Naive thymus-derived CD8-positive, alpha-beta T cell (primary cell): ENCODE results near the gene CMIP. TPM values are rescaled to one million over a fixed set of nuclear protein-coding genes. Genes with fewer than 3 reads are reported as not detected.
A peak's percentile ranks its signal among the peaks of the same experiment; 100 is the strongest.

Experiments
- ATAC-seq, 2 donors: fragments of 150-1000 bp; cut with Tn5 transposase in 1 of 2; sonication (Bioruptor Pico), chemical (Tn5 transposase) in 1 of 2; 1 replicate in 1 of 2; 2 replicates in 1 of 2; pipeline ENCODE4 v1.10.0; 2021; ENCODE audit warnings: mild to moderate bottlenecking in 2 of 2, moderate library complexity in 2 of 2
- POLR2A ChIA-PET: fragments of 350-600 bp; sonication (Branson Sonifier 250); formaldehyde crosslinking; loops from one replicate; lab custom pipeline; 2021; ENCODE audit warnings: antibody characterized with exemption; lab: Charles Lee
- DNase-seq, 10 donors: peaks; one replicate each; pipeline versions ENCODE4 v3.0.0 to v3.0.0-alpha.2; 2020 to 2022
- H3K27ac Mint-ChIP-seq, 10 donors: one replicate each; pipeline ENCODE4 v1.8.0; 2020 to 2022; ENCODE audit warnings: mild to moderate bottlenecking in 10 of 10, mixed read lengths in 10 of 10, moderate library complexity in 4 of 10, inconsistent platforms in 1 of 10
- H3K27me3 Mint-ChIP-seq, 5 donors: one replicate each; pipeline ENCODE4 v1.8.0; 2021 to 2022; ENCODE audit warnings: mixed read lengths in 5 of 5
- H3K36me3 Mint-ChIP-seq, 3 donors: one replicate each; pipeline ENCODE4 v1.8.0; 2020 to 2022; ENCODE audit warnings: mixed read lengths in 3 of 3, mild to moderate bottlenecking in 2 of 3, inconsistent platforms in 1 of 3
- H3K4me1 Mint-ChIP-seq, 4 donors: one replicate each; pipeline ENCODE4 v1.8.0; 2021 to 2022; ENCODE audit warnings: mixed read lengths in 4 of 4
- H3K4me3 Mint-ChIP-seq, 10 donors: one replicate each; pipeline ENCODE4 v1.8.0; 2020 to 2022; ENCODE audit warnings: mild to moderate bottlenecking in 10 of 10, mixed read lengths in 10 of 10, moderate library complexity in 6 of 10, inconsistent platforms in 1 of 10
- H3K9me3 Mint-ChIP-seq, 9 donors: one replicate each; pipeline ENCODE4 v1.8.0; 2020 to 2022; ENCODE audit warnings: mixed read lengths in 9 of 9, mild to moderate bottlenecking in 3 of 9, inconsistent platforms in 1 of 9, moderate library complexity in 1 of 9
- polyA plus RNA-seq, 3 donors: library from polyadenylated mRNA; unstranded; fragments of 300-500 nt; fragmentation: Illumina TruSeq; gene quantifications; one replicate each; pipeline ENCODE4 v1.2.3, GENCODE V29; 2021
- total RNA-seq, 8 experiments: library from RNA in 2 of 8; stranded (reverse) in 2 of 8; gene quantifications; one replicate each; pipeline ENCODE4 v1.2.3 and lab custom pipeline; 2021 to 2026

The CMIP gene
- total and polyA plus RNA-seq, 5 experiments from 2014 or later, result 0.31 to 41.5 (median 1.3) TPM

GRCh38 chr16:81514041-81514559, 69.5 kb downstream of the CMIP start:
- H3K27me3 Mint-ChIP-seq, result no peaks in the 10 kb centered on the region
- peak overlapping the region in 7 of 10 donors; percentile 51 to 87 (median 61) for H3K27ac Mint-ChIP-seq
- no peak for ATAC-seq
- H3K4me3 Mint-ChIP-seq, result peak overlapping the region in 1 of 10 donors; percentile 43
- no peaks in the 10 kb centered on the region for H3K9me3 Mint-ChIP-seq
- H3K4me1 Mint-ChIP-seq, result peaks cover 11 to 31% (median 15%) of the 10 kb centered on the region in 4 donors
- peaks cover 0 to 6% (median 4%) of the 10 kb centered on the region in 3 donors for H3K36me3 Mint-ChIP-seq
- no peak for DNase-seq
- POLR2A ChIA-PET, result interaction anchor here (1.0 kb wide), 1 partner anchor 34 kb away, joined by 3 read pairs; no protein-coding TSS in a partner anchor

- Mint-ChIP-seq H3K36me3 (peaks cover 0 to 6% (median 4%) of the 10 kb centered on the region in 3 donors), H3K27me3 (no peaks in the 10 kb centered on the region), H3K9me3 (no peaks in the 10 kb centered on the region), H3K4me1 (peaks cover 8 to 38% (median 18%) of the 10 kb centered on the region in 4 donors), H3K27ac (peak overlapping the region in 5 of 10 donors; percentile 34 to 83 (median 46)), H3K4me3 (no peak overlapping the region)
- peak in 1 of 10 donors; percentile 38 for DNase-seq
- POLR2A ChIA-PET, result no interaction called here
- no peak for ATAC-seq
Measured at GRCh38 chr16:81514568-81515258, 70.1 kb downstream of the CMIP start.

GRCh38 chr16:81515281-81515680, 70.7 kb downstream of the CMIP start:
- peak overlapping the region in 4 of 10 donors; percentile 15 to 60 (median 40) for H3K27ac Mint-ChIP-seq
- DNase-seq (no peak), ATAC-seq (no peak)
- POLR2A ChIA-PET, result interaction anchor here (1.5 kb wide), 1 partner anchor 9 kb away, joined by 3 read pairs; no protein-coding TSS in a partner anchor
- H3K4me3 Mint-ChIP-seq, result no peak overlapping the region
- H3K4me1 Mint-ChIP-seq, result peaks cover 10 to 43% (median 23%) of the 10 kb centered on the region in 4 donors
- no peaks in the 10 kb centered on the region for H3K9me3 Mint-ChIP-seq
- H3K27me3 Mint-ChIP-seq, result no peaks in the 10 kb centered on the region
- H3K36me3 Mint-ChIP-seq, result peaks cover 0 to 6% (median 4%) of the 10 kb centered on the region in 3 donors

- POLR2A ChIA-PET, result interaction anchor here (1.5 kb wide), 1 partner anchor 9 kb away, joined by 3 read pairs; no protein-coding TSS in a partner anchor
- no peaks in the 10 kb centered on the region for H3K27me3 Mint-ChIP-seq
- H3K9me3 Mint-ChIP-seq, result no peaks in the 10 kb centered on the region
- ATAC-seq (no peak), DNase-seq (peak in 1 of 10 donors; percentile 54)
- no peak overlapping the region for H3K4me3 Mint-ChIP-seq
- H3K36me3 Mint-ChIP-seq, result peaks cover 0 to 6% (median 4%) of the 10 kb centered on the region in 3 donors
- H3K27ac Mint-ChIP-seq, result peak overlapping the region in 5 of 10 donors; percentile 23 to 91 (median 60)
- H3K4me1 Mint-ChIP-seq, result peaks cover 13 to 48% (median 27%) of the 10 kb centered on the region in 4 donors
Measured at GRCh38 chr16:81515721-81516120, 71.1 kb downstream of the CMIP start.

GRCh38 chr16:81516478-81517149, 72.0 kb downstream of the CMIP start:
- DNase-seq, result no peak
- Mint-ChIP-seq H3K27ac (peak overlapping the region in 5 of 10 donors; percentile 23 to 91 (median 60)), H3K4me3 (no peak overlapping the region), H3K36me3 (peaks cover 0 to 6% (median 4%) of the 10 kb centered on the region in 3 donors), H3K9me3 (no peaks in the 10 kb centered on the region), H3K27me3 (no peaks in the 10 kb centered on the region), H3K4me1 (peaks cover 17 to 57% (median 36%) of the 10 kb centered on the region in 4 donors)
- POLR2A ChIA-PET, result interaction anchor here (1.5 kb wide), 1 partner anchor 10 kb away, joined by 3 read pairs; no protein-coding TSS in a partner anchor
- ATAC-seq, result no peak

- peak overlapping the region in 3 of 10 donors; percentile 55 to 79 (median 60) for H3K27ac Mint-ChIP-seq
- no peaks in the 10 kb centered on the region for H3K9me3 Mint-ChIP-seq
- ATAC-seq (no peak), DNase-seq (no peak)
- no peaks in the 10 kb centered on the region for H3K27me3 Mint-ChIP-seq
- H3K4me3 Mint-ChIP-seq, result no peak overlapping the region
- peaks cover 0 to 6% (median 4%) of the 10 kb centered on the region in 3 donors for H3K36me3 Mint-ChIP-seq
- H3K4me1 Mint-ChIP-seq, result peaks cover 18 to 61% (median 40%) of the 10 kb centered on the region in 4 donors
- POLR2A ChIA-PET, result no interaction called here
Measured at GRCh38 chr16:81517150-81517499, 72.5 kb downstream of the CMIP start.

GRCh38 chr16:81517629-81518438, 73.2 kb downstream of the CMIP start:
- H3K4me1 Mint-ChIP-seq, result peaks cover 18 to 65% (median 41%) of the 10 kb centered on the region in 4 donors

GRCh38 chr16:81518439-81518757, 73.8 kb downstream of the CMIP start:
- H3K9me3 Mint-ChIP-seq, result no peaks in the 10 kb centered on the region
- POLR2A ChIA-PET, result no interaction called here
- peak overlapping the region in 1 of 10 donors; percentile 44 for H3K27ac Mint-ChIP-seq
- DNase-seq (no peak), ATAC-seq (no peak)
- no peaks in the 10 kb centered on the region for H3K27me3 Mint-ChIP-seq
- H3K36me3 Mint-ChIP-seq, result peaks cover 0 to 10% (median 4%) of the 10 kb centered on the region in 3 donors
- peaks cover 16 to 65% (median 41%) of the 10 kb centered on the region in 4 donors for H3K4me1 Mint-ChIP-seq
- no peak overlapping the region for H3K4me3 Mint-ChIP-seq

More at GRCh38 chr16:81517629-81518438, 73.2 kb downstream of the CMIP start:
- peaks cover 0 to 6% (median 4%) of the 10 kb centered on the region in 3 donors for H3K36me3 Mint-ChIP-seq
- POLR2A ChIA-PET, result no interaction called here
- peak overlapping the region in 1 of 10 donors; percentile 74 for H3K27ac Mint-ChIP-seq
- no peak for DNase-seq
- no peaks in the 10 kb centered on the region for H3K9me3 Mint-ChIP-seq
- H3K27me3 Mint-ChIP-seq, result no peaks in the 10 kb centered on the region
- no peak overlapping the region for H3K4me3 Mint-ChIP-seq
- no peak for ATAC-seq

GRCh38 chr16:81519301-81520150, 74.9 kb downstream of the CMIP start:
- Mint-ChIP-seq H3K27ac (peak overlapping the region in 9 of 10 donors; percentile 59 to 97 (median 93)), H3K36me3 (peaks cover 0 to 10% (median 4%) of the 10 kb centered on the region in 3 donors), H3K4me1 (peaks cover 13 to 62% (median 35%) of the 10 kb centered on the region in 4 donors), H3K4me3 (peak overlapping the region in 1 of 10 donors; percentile 42), H3K27me3 (no peaks in the 10 kb centered on the region), H3K9me3 (no peaks in the 10 kb centered on the region)
- POLR2A ChIA-PET, result no interaction called here
- DNase-seq, result no peak
- ATAC-seq, result no peak

- POLR2A ChIA-PET, result no interaction called here
- no peaks in the 10 kb centered on the region for H3K27me3 Mint-ChIP-seq
- peak overlapping the region; percentile 19 to 97 (median 92) for H3K27ac Mint-ChIP-seq
- H3K36me3 Mint-ChIP-seq, result peaks cover 0 to 10% (median 4%) of the 10 kb centered on the region in 3 donors
- H3K4me1 Mint-ChIP-seq, result peaks cover 13 to 61% (median 35%) of the 10 kb centered on the region in 4 donors
- ATAC-seq (no peak), DNase-seq (no peak)
- H3K9me3 Mint-ChIP-seq, result no peaks in the 10 kb centered on the region
- peak overlapping the region in 1 of 10 donors; percentile 82 for H3K4me3 Mint-ChIP-seq
Measured at GRCh38 chr16:81520151-81520470, 75.5 kb downstream of the CMIP start.

- Mint-ChIP-seq H3K9me3 (no peaks in the 10 kb centered on the region), H3K4me3 (peak overlapping the region in 4 of 10 donors; percentile 26 to 82 (median 37)), H3K4me1 (peaks cover 13 to 62% (median 36%) of the 10 kb centered on the region in 4 donors), H3K27me3 (no peaks in the 10 kb centered on the region), H3K36me3 (peaks cover 0 to 10% (median 4%) of the 10 kb centered on the region in 3 donors), H3K27ac (peak overlapping the region; percentile 64 to 97 (median 94))
- POLR2A ChIA-PET, result no interaction called here
- DNase-seq (peak in 1 of 10 donors; percentile 10), ATAC-seq (peak in 1 of 2 donors; percentile 5)
Measured at GRCh38 chr16:81520560-81521135, 76.0 kb downstream of the CMIP start.
